HG03378 (cell line): ENCODE data around the gene DHRS7.

Source experiments
- ATAC-seq: cut with Tn5 transposase; IDR thresholded peaks from one replicate; pipeline ENCODE4 v1.9.1; 2021; ENCODE audit warnings: mild to moderate bottlenecking, moderate library complexity; ENCODE audit not compliant: unreplicated experiment

Gene DHRS7

DNA sequence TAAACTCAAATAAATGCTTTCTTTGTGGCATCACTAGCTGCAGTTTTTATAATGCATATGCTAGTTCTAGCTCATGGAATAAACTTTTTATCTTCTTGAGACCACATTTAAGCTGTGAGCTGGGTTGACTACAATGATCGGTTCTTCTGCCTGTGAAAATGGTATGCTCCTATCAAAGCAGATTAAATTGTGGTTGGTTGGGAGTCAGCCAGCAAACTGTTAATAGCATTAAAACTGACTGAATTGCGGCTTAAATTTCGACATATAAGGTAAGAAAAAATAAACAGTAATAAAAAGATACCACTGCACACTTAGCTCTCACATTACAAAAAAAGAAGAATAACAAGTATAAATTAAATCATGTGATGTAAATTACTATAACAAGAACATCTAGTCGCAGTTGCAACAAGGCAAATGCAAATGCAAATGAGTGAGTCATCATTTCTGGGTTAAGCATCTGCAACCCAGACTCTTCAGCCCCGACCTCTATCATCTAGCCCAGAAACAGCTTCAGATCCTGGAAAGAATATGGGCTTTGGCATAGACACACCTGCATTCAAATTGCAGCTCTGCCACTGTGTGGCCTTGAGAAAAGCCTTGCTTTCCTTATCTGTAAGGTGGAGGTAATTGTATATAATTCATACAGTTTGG lies 19.8 kb upstream of the DHRS7 start:
- no peak for ATAC-seq

DNA sequence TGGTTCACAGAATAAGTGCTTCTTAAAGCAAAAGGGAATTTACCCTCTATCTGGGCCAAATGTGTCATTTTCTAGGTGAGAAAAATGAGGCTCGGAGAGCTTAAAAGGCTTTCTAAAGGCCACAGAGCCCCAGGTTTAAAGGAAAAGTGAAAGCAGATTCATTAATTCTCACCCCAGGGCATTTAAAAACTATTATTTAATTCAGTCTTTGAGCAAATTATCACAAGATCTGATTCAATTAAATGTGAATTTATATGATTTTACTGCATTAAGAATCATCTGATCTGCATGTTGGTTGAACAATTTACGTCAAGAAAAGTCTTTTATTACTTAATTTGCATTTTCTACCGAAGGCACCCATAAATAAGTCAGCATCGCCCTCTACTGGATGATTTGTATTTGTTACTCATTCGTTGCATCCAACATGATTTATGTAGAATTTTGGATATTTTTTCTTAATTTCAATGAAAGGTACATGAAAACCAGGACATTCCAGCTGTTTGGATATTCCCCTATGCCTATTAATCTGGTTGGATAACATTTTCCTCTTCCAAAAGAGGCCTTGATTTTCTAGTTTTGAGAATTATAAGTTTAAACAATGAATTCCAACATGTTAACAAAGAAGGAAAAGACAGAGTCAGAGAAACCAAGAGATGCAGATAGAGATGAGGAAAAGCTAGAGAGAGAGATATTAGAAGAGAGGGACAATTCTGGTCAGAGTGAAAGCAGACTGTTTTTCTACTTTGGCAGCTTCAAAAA lies 19.1 kb upstream of the DHRS7 start:
- peak; percentile 41 for ATAC-seq

DNA sequence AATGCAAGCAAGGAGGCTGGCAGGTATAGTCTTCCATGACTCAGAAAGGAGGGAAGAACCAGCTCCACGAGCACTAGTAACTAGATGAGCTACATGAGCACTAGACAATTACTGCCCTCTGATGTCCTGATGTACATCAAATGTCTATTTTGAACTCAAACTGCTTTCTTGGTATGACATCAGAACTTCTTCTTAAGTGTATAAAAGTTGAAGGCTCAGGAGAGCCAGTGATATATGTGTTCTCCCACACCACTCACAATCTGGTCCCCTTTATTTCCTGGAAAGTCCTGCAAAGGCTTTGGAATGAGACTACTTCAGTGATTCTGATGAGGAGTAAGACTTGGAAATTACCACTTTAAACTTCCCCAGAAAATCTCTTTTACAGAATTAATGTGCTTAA lies 18.5 kb upstream of the DHRS7 start:
- ATAC-seq, result peak; percentile 42

DNA sequence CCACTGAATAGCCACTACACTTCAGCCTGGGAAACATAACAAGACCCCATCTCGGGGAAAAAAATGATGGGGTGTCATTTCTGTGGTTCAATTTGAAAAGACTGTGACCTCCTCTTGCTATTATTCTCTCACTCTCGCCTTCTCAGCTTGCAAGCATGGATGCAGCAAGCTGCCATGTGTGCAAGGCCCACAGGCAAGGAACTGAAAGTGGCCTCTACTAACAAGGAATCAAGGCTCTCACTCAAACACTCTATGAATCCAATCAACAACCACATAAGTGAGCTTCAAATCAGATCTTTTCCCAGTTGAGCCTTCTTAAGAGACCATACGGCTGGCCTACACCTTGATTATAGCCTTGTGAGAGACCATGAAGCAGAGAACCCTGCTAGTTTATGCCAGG lies 17.9 kb upstream of the DHRS7 start:
- no peak for ATAC-seq

DNA sequence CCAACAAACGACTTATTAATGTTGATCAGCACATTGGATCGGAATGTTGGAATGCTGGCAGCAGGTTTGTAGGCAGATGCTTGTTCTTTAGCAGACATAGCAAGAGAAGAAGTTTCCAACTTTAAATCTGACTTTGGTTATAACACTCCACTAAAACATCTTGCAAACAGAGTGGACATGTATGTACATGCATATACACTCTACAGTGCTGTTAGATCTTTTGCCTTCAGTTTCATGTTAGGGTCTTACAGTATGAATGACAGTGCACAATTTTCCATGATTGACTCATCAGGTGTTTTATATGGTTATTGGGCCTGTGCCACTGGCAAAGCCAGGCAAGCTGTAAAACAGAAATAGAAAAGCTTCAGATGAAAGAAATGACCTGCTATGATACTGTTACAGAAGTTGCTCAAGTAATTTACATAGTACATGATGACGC lies 14.3 kb upstream of the DHRS7 start:
- ATAC-seq, result peak; percentile 43

DNA sequence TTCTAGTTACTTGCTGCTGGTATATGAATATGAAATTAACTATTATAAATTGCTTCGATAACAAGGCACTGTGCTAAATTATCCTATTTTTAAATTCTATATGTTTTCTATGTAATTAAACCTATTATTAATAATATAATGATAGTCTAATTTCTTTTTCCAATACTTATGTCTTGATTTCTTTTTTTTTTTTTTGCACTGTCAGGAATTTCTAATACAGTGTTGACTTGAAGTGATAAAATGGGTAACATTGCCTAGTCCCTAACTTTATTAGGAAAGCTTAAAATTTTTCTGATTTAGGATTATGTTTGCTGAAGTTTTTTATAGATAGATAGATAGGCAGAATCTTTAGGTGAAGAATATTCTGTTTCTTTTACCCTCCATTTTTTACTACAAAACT lies 13.6 kb upstream of the DHRS7 start:
- no peak for ATAC-seq

DNA sequence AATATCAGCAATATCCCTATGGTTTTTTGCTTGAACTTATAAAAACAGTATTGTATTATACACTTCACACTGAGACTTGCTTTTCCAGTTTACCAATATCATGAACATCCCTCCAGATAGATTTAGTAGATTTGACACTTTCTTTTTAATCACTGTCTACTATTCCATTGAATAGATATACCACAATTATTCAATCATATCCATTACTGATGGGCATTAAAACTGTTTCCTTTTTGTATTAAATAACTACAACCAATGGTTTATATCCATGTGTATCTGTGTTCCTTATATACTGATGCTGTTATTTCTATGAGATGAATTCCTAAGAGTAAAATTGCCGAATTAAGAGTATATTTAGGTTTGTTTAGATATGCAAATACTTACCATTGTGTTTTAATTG lies 13.0 kb upstream of the DHRS7 start:
- ATAC-seq, result no peak

DNA sequence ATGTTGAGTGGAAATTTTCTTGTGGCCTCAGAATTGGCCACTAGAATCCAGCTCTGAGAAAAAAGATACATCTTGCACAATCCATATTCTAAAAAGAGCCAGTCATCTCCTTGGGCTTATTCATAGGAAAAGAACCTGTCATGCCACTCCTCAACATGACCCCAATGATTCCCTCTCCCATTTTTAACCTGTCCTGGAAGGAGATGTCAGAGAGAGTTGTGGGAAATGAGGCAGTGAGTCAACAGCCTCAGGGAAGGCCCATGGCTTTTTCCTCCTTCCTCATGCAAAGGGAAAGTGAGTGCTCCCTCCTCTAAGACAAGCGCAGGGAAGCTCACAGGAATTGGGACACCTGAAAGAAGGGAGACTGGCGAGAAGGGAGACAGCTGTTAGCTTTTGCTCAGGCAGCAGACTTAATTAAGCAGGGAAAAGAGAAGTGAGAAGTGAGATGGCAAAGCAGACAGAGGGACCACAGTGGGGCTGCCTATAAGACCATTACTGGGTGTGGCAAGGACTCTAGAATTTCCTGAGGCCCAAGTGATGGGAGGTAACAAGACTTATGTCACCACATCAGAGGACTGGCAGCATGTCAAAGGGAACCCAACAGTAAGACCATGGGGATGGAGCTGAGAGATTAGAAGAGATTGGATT lies 10.2 kb upstream of the DHRS7 start:
- ATAC-seq, result no peak

DNA sequence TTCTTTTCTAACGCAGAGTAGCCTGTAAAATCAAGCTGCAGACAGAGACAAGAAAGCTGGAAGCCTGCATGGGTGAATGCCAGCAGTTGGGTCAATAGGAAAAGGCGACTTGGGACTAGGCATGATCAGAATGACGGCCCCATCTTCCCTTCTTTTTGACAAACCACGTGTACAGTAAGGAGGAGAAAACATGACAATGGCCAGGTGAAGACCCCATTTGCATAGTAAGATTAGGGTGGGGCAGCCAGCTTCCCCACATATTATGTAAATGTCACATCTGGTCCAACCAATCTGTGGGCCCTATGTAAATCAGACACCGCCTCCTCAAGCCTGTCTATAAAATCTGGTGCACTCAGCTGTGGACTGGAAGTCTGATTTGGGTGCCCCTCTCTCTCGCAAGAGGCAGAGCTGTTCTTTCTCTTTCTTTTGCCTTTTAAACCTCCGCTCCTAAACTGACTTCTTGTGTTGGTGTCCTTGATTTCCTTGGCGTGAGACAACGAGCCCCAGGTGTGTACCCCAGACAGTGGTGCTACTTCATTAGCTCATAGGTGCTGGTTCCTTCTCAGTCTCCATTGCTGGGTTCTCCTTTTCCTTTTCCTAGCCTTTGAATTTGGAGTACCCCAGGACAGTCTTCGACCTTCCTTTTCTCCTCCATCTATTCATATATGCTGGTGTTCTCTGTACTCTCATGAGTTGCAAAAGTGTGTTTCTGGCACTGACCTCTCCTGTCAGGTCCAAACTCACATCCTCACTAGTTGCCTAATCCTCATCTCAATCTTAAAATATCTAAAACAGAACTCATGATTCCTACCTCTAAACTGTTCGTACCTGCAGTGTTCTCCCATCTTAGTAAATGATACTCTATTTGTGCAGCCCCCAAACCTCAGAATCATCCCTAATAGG lies 9.4 kb upstream of the DHRS7 start:
- ATAC-seq, result no peak

DNA sequence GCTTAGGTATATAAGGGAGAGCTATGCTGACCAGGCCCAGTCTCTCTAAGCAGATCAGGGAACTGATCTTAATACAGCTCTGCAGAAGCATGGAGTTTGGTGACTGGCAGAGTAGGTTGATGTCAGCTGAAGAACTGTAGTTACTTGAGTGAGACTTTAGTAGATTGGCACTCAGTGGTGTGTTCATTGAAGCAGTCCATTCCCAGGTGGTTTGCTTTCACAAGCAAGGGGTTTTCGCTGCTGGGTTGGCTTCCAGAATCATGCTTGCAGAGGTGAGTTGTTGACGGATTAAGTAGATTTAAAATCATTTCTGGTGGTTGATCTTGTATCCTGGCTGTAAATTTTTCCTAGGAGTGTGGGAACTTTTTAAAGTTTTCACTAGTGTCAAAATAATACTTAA lies 6.5 kb upstream of the DHRS7 start:
- no peak for ATAC-seq

DNA sequence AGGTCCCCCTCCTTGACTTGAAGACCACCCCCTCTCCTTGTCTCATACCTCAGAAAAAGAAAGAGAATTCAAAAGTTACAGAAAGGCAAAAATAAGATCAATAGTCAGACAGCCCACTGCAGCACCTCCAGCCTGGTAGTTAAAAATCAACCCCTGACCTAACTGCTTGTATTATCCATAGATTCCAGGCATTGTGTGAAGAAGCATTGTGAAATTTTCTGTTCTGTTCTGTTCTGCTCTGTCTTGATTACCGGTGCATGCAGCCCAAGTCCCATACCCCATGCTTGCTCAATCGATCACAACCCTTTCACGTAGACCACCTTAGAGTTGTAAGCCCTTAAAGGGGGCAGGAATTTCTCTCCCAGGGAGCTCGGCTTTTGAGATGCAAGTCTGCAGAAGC lies 5.8 kb upstream of the DHRS7 start:
- ATAC-seq, result no peak

DNA sequence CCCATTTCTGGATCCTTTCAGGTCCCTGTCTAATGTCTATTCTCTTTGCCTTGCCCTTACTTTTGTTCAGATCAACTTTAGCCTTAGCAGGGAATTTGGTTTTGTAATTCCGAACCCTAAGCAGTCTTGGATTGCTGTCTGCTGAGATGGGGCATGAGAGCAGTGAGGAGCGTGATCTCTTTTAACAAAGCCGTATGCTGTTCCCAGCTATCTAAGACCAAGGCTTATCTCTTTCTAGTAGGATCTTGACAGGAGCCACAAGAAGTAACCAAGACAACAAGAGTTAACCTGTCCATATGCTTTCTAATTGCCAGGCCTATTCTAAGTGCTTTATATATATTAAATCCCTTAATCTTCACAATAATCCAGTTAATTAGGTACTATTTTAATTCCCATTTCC lies 4.5 kb upstream of the DHRS7 start:
- ATAC-seq, result no peak

DNA sequence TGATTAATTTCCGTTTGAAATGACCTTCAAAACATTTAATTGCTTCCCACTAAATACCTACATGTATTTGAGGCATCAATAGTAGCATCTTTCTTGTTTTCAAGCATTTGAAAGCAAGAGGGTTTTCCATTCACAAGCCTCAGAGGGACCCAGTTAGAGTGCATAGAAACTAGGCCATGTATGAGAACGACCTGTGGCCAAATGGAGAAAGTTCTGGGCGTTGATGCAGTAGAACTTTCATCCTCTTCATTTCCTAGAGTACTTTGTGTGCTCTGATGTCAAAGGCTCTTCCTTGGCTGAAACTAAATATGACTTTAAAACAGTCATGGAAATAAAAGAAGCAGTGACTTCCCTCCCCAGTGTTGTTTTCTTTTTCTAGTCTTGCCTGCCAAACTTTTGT lies 944 bp upstream of the DHRS7 start:
- ATAC-seq, result no peak

DNA sequence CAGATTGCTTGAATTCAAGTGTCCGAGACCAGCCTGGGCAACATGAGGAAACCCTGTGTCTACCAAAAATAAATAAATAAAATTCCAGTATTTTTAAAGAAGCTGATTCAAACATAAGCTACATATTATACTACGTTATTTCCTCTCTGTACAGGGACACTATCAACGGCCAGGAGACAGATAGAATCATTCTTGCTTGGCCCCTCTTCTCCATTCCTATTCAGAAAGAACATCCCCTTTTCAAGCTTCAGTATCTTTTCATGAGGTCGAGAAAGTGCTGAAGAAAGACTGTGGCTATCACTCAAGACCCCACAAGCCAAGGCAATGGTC lies 314 bp upstream of the DHRS7 start:
- ATAC-seq, result peak; percentile 22

DNA sequence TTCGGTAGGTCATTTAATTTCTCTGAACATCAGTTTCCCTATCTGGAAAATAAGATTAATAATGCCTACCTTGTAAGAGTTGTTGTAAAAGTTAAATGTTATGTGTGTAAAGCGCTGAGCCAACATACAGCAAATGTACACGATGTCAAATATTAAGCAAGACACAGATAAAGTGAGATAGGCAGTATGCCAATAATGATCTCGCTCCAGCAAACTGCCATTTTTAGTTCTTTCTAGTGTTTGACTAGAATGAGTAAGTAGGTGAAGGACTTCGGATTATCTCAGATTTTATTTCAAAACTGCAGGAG lies 840 bp downstream of the DHRS7 start:
- ATAC-seq, result peak; percentile 21

DNA sequence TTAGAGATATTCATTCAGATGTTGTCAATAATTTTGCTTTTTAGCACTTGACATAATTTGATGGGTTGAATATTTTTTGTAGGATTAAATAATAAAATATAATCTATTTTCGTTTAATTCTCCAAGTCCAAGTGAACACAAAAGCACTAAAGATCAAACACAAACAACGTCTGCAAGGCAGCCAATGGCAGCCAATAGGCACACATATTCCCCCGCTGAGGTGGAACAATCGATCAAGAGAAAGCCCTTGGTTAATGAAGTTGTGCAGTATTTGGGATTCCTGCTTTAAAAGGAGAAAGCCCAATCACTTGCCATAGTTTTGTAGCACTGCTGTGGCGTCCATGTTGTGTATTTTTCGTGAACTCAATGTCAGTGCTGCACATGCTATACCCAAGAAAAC lies 1.5 kb downstream of the DHRS7 start:
- ATAC-seq, result no peak

DNA sequence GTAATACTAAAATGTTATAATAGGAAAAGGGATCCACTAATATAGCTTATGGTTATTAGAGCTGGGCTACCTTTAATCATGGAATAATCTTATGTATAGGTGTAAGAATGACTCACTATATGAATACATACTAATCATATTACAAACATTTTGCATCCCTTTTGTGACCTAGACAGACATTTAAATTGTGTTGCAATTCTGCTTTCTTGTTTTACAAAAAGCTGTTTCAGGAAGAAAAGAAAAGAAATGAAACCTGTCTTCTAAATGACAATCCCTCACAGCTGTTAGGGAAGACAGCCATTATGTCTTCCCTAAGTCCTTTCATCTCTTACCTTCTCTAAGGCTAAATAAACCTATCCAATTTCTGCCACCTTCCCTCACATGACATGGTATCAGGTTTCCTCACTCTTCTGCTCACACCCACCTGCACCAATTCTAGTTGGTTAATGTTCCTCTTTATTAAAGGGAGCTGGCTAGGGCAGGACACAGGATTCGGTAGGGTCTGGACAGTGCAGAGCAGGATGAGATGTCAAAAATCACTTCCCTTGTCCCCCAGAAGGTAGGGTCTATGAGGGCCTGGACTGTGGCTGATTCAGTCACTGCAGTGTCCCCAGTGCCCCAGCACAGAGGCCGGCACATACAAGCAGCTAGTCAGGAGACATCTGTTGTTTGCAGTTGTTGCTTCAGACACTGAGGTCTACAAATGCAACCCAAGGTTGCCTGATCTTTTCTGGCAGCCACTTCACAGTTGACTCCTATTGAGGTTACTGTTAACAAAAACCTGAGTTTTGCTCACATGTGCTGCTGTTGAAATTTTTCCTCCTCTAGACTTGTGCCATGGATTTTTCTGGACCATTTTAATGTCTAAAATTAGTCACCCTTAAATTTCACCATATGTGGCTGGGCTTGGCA lies 3.7 kb downstream of the DHRS7 start:
- ATAC-seq, result no peak

DNA sequence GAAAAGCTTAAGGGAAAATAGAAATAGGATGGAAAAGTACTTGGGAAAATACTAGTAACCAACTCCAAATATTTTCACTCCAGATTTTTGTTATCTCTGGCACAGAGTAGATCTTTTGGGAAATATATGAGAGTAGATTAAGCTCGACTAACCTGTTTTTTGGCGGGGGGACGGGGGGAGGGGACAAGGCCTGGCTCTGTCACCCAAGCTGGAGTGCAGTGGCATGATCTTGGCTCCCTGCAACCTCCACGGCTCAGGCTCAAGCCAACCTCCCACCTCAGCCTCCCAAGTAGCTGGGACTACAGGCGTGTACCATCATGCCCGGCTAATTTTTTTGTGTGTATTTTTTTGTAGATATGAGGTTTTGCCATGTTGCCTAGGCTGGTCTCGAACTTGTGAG lies 4.8 kb downstream of the DHRS7 start:
- no peak for ATAC-seq

DNA sequence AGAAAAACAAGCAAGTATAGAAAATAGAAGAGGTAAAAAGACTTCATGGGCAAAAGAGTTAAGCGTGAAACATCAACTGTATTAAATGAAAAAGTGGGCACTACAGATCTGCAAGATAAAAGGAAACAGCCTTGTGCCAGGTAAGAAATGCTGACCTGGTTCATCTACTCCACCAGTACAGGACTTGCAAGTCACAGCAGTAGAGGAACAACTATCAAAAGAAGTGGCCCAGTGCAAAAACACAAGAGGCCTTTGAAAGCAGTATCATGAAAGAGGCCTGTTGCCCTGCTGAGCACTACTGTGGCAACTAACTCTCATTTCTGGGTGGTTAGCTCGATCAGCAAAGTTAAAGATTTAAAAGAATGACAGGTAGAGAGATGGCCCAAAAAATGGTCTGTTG lies 10.5 kb downstream of the DHRS7 start:
- ATAC-seq, result no peak

DNA sequence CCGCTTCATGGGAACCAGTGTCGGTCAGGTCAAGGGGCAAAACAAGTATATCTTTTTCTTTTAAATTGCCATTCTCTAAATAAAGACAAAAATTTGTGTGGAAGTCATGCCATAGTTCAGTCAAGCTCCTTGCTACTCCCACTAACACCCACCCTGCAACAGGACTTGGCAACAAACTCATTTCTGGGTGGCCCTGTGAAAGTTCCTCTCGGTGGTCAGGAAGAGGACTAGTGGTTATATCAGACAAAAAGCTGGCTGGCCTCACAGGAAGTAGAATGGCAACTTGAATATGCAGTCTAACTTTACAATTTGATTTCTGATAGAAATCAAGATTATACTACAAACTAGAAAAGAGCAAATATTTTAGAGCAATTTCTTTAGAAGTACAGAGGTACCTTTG lies 11.2 kb downstream of the DHRS7 start:
- ATAC-seq, result no peak

DNA sequence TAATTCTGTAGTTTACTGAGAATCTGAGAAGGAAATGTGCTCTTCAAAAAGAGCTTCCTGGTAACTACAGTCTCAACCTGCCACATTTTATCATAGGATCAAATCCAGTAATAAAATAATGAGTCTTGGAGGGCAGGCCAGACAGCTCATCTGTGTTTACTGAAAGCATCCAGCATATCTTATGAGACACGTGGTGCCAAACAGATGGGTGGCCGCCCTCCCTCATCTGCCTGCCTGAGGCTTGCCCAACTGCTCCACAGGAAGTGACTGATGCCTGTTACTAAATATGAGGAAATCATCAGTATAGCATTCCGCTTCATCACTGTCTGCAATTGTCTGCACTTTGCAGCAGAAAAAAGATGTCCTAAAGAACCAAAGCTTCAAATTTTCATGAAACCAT lies 13.5 kb downstream of the DHRS7 start:
- ATAC-seq, result peak; percentile 92
